ENCODE results near the gene SNAP91.

DNA sequence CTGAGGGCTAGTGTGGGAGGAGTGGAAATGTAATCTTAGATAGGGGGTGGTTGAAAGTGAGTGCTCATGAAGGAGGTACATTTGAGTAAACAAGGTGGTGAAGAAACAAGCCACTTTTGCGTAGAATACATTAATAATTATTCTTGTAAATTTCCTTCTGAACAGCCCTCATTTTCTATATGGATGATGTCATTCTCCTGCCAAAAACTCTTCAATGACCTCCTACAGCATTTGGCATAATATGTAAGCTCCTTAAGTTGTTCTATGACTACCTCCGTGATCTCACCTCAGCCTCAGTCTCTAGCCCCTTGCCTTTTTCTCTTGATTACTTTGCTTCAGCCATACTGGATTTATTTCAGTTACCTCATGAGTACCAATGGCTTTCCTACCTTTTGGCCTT lies 14.0 kb upstream of the SNAP91 start:
- TF ChIP-seq, protein P1, sequence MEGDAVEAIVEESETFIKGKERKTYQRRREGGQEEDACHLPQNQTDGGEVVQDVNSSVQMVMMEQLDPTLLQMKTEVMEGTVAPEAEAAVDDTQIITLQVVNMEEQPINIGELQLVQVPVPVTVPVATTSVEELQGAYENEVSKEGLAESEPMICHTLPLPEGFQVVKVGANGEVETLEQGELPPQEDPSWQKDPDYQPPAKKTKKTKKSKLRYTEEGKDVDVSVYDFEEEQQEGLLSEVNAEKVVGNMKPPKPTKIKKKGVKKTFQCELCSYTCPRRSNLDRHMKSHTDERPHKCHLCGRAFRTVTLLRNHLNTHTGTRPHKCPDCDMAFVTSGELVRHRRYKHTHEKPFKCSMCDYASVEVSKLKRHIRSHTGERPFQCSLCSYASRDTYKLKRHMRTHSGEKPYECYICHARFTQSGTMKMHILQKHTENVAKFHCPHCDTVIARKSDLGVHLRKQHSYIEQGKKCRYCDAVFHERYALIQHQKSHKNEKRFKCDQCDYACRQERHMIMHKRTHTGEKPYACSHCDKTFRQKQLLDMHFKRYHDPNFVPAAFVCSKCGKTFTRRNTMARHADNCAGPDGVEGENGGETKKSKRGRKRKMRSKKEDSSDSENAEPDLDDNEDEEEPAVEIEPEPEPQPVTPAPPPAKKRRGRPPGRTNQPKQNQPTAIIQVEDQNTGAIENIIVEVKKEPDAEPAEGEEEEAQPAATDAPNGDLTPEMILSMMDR (IDR thresholded peaks at IDR 0.05), result no peak
- no peak for TF ChIP-seq POLR2A (IDR thresholded peaks at IDR 0.05)
